Upper lobe of left lung (tissue), 6 donors: ENCODE measurements around the gene LRCOL1. TPM values are rescaled to one million over a fixed set of nuclear protein-coding genes. Genes with fewer than 3 reads are reported as not detected.

ENCODE experiments used
- ATAC-seq, 2 donors: fragments of 200-7000 bp; cut with Tn5 transposase; one replicate each; pipeline ENCODE4 v1.9.1; 2022; ENCODE audit warnings: mild to moderate bottlenecking in 2 of 2, moderate library complexity in 2 of 2; ENCODE audit not compliant: low FRiP score in 2 of 2
- DNase-seq, 2 donors: peaks; one replicate each; pipeline ENCODE4 v3.0.0-alpha.2; 2019 to 2020
- H3K27ac ChIP-seq, 4 donors: fragments of 200-600 bp; sonication (generic); one replicate each; pipeline ENCODE4 v1.5.1; 2016 to 2019
- H3K27me3 ChIP-seq, 4 donors: fragments of 200-600 bp; sonication (generic); one replicate each; pipeline ENCODE4 v1.5.1; 2017 to 2019
- H3K36me3 ChIP-seq, 4 donors: fragments of 200-600 bp; sonication (generic); one replicate each; pipeline ENCODE4 v1.5.1; 2016 to 2019
- H3K4me1 ChIP-seq, 4 donors: fragments of 200-600 bp; sonication (generic); one replicate each; pipeline ENCODE4 v1.5.1; 2018 to 2019
- H3K4me3 ChIP-seq, 4 donors: fragments of 200-600 bp; sonication (generic); one replicate each; pipeline ENCODE4 v1.5.1; 2017 to 2019; ENCODE audit warnings: mild to moderate bottlenecking in 2 of 4, moderate library complexity in 1 of 4
- H3K9me3 ChIP-seq, 4 donors: fragments of 200-600 bp; sonication (generic); one replicate each; pipeline ENCODE4 v1.5.1; 2018 to 2019
- EP300 ChIP-seq, 4 donors: sonication (generic); formaldehyde crosslinking; IDR thresholded peaks; one replicate each; pipeline ENCODE4 v1.5.1; 2017; ENCODE audit warnings: antibody characterized with exemption in 4 of 4, control low read depth in 2 of 4
- POLR2A ChIP-seq, 4 donors: fragments of 450-650 bp; IDR thresholded peaks; one replicate each; pipeline ENCODE4 v1.5.1; 2016 to 2017; ENCODE audit warnings: antibody characterized with exemption in 4 of 4, mild to moderate bottlenecking in 2 of 4
- POLR2AphosphoS5 ChIP-seq, 2 donors: sonication (generic); formaldehyde crosslinking; IDR thresholded peaks; one replicate each; pipeline ENCODE4 v1.5.1; 2017; ENCODE audit warnings: antibody characterized with exemption in 2 of 2
- WGBS, 2 donors: methylation state at CpG; one replicate each; pipeline ENCODE4 v1.1.5; 2017 to 2018; 5-methylcytosine and 5-hydroxymethylcytosine counted together
- total RNA-seq, 6 donors: library from RNA; depleted of rRNA in 4 of 6; stranded (reverse); fragments of >200 nt in 4 of 6; gene quantifications; one replicate each; pipeline versions ENCODE4 v1.1.0 to v1.2.1, GENCODE V29; 2016 to 2021
- TF ChIP-seq, protein P1 (sequence below), 6 experiments: fragments of 450-650 bp in 4 of 6; fragments of 200-600 bp in 2 of 6; sonication (generic) in 2 of 6; IDR thresholded peaks; one replicate each; pipeline ENCODE4 v1.5.1; 2016 to 2019; ENCODE audit warnings: antibody characterized with exemption in 6 of 6
- donor health status: DM: no; HTN: no; CAD: no; lungs with moderate emphysema.
- donor health status: DM: no; HTN: yes; CAD: no; lungs with severe emphysema.

The LRCOL1 gene
- total RNA-seq, 6 donors from 2014 or later = 0.92 to 3.7 TPM; not detected in 4

GRCh38 chr12:132606466-132606865 lies 3.9 kb downstream of the LRCOL1 start:
- Histone ChIP-seq H3K27me3 (peaks cover 0 to 17% (median 7%) of the 10 kb centered on the region in 4 donors), H3K36me3 (no peaks in the 10 kb centered on the region), H3K4me3 (no peak overlapping the region), H3K9me3 (peaks cover 0 to 6% (median 2%) of the 10 kb centered on the region in 4 donors), H3K27ac (no peak overlapping the region), H3K4me1 (peaks cover 0 to 22% (median 6%) of the 10 kb centered on the region in 4 donors)
- WGBS, 2 donors = 64 to 73% methylated on average over 16 of the region's 16 CpGs
- ATAC-seq (no peak), DNase-seq (no peak)
- TF ChIP-seq, protein P1, sequence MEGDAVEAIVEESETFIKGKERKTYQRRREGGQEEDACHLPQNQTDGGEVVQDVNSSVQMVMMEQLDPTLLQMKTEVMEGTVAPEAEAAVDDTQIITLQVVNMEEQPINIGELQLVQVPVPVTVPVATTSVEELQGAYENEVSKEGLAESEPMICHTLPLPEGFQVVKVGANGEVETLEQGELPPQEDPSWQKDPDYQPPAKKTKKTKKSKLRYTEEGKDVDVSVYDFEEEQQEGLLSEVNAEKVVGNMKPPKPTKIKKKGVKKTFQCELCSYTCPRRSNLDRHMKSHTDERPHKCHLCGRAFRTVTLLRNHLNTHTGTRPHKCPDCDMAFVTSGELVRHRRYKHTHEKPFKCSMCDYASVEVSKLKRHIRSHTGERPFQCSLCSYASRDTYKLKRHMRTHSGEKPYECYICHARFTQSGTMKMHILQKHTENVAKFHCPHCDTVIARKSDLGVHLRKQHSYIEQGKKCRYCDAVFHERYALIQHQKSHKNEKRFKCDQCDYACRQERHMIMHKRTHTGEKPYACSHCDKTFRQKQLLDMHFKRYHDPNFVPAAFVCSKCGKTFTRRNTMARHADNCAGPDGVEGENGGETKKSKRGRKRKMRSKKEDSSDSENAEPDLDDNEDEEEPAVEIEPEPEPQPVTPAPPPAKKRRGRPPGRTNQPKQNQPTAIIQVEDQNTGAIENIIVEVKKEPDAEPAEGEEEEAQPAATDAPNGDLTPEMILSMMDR (IDR thresholded peaks at IDR 0.05) = no peak
- TF ChIP-seq POLR2AphosphoS5 (IDR thresholded peaks at IDR 0.05) = no peak
- TF ChIP-seq EP300 (IDR thresholded peaks at IDR 0.05) = no peak
- TF ChIP-seq POLR2A (IDR thresholded peaks at IDR 0.05) = no peak

DNA sequence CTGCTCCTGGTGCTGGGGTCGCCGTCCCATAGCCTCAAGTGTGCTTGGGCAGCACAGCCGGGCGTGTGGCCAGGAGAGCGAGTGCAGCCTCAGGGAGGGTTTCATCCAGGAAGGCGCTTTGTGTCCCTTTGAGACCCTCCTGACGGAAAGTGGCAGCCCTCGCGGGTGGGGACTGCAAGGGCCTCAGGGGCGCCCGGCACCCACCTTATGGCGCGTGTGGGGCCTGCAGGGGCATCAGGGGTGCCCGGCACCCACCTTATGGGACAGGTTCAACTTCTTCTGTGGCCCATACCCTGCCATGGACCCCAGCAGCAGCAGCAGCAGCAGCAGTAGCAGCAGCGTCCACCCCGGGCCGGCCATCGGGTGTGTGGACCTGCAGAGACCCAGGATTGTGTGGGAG lies 4.5 kb downstream of the LRCOL1 start:
- H3K27me3 ChIP-seq = peaks cover 0 to 17% (median 8%) of the 10 kb centered on the region in 4 donors
- DNase-seq (peak in 1 of 2 donors; percentile 72), ATAC-seq (no peak)
- H3K27ac ChIP-seq = no peak overlapping the region
- WGBS, 2 donors = 77 to 79% methylated on average over 8 to 18 of the region's 18 CpGs
- peaks cover 3 to 25% (median 11%) of the 10 kb centered on the region in 4 donors for H3K4me1 ChIP-seq
- no peak overlapping the region for H3K4me3 ChIP-seq
- H3K9me3 ChIP-seq = peaks cover 0 to under 1% (median 0%) of the 10 kb centered on the region in 4 donors
- TF ChIP-seq POLR2A (IDR thresholded peaks at IDR 0.05) (no peak), EP300 (IDR thresholded peaks at IDR 0.05) (no peak), POLR2AphosphoS5 (IDR thresholded peaks at IDR 0.05) (no peak)
- TF ChIP-seq, protein P1 (IDR thresholded peaks at IDR 0.05) = no peak
- H3K36me3 ChIP-seq = no peaks in the 10 kb centered on the region

- peaks cover 7 to 35% (median 13%) of the 10 kb centered on the region in 4 donors for H3K4me1 ChIP-seq
- H3K27me3 ChIP-seq = peaks cover 0 to 17% (median 7%) of the 10 kb centered on the region in 4 donors
- DNase-seq (no peak), ATAC-seq (no peak)
- H3K27ac ChIP-seq = peak overlapping the region in 2 of 4 donors; percentile 85 to 90
- WGBS, 2 donors = 68 to 77% methylated on average over 10 to 16 of the region's 16 CpGs
- peak overlapping the region in 1 of 4 donors; percentile 56 for H3K4me3 ChIP-seq
- no peaks in the 10 kb centered on the region for H3K9me3 ChIP-seq
- H3K36me3 ChIP-seq = no peaks in the 10 kb centered on the region
- TF ChIP-seq POLR2A (IDR thresholded peaks at IDR 0.05) (no peak), EP300 (IDR thresholded peaks at IDR 0.05) (no peak), POLR2AphosphoS5 (IDR thresholded peaks at IDR 0.05) (no peak)
- TF ChIP-seq, protein P1 (IDR thresholded peaks at IDR 0.05) = no peak
Measured at GRCh38 chr12:132604668-132605441, 5.5 kb downstream of the LRCOL1 start.

DNA sequence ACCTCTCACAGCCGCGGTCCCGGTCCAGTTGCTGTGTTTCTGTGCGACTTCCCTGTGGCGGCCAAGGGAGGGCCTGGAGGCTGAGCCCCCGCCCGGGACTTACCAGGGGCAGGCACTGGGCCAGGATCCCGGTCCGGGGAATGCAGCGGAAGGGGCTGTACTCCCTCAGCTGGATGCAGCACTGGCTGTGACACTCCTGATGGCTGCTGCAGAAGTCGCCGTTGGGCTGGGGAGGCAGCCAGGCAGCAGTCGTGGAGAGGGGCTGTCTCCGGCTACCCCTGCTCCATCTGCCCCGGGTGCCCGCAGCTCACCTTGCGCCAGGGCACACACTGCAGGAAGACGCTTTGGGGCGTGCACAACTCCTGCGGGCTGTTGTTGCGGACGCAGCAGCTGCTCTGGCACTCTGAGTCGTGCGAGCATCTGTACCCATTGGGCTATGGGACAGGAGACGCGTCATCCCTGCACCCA lies 6.2 kb downstream of the LRCOL1 start:
- DNase-seq (peak in 1 of 2 donors; percentile 82), ATAC-seq (no peak)
- 25 to 34% methylated on average over 7 to 9 of the region's 26 CpGs for WGBS, 2 donors
- peaks cover 0 to 17% (median 6%) of the 10 kb centered on the region in 4 donors for H3K27me3 ChIP-seq
- H3K9me3 ChIP-seq = no peaks in the 10 kb centered on the region
- H3K27ac ChIP-seq = peak overlapping the region; percentile 75 to 90 (median 86)
- TF ChIP-seq POLR2A (IDR thresholded peaks at IDR 0.05) (no peak), EP300 (IDR thresholded peaks at IDR 0.05) (no peak), POLR2AphosphoS5 (IDR thresholded peaks at IDR 0.05) (no peak)
- TF ChIP-seq, protein P1 (IDR thresholded peaks at IDR 0.05) = no peak
- peak overlapping the region in 3 of 4 donors; percentile 38 to 56 (median 51) for H3K4me3 ChIP-seq
- no peaks in the 10 kb centered on the region for H3K36me3 ChIP-seq
- peaks cover 7 to 35% (median 13%) of the 10 kb centered on the region in 4 donors for H3K4me1 ChIP-seq
